ENCODE results near the gene TUT4.

DNA sequence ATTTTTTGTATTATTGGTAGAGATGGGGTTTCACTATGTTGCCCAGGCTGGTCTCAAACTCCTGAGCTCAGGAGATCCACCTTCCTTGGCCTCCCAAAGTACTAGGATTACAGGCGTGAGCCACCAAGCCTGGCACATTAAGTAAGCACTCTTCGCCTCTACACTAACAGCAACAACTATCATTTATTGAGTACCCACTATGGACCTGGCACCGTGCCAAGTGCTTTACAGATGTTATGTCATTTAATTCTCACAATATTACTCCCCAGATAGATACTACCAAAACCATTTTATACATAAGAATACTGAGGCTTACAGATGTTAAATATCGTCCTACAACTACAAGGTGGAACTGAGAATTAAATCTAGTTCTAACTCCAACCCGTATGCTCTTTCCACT is 50.1 kb downstream of the TUT4 start:
- TF ChIP-seq CTCF (conservative IDR thresholded peaks at IDR 0.05 in 1 of 2, IDR thresholded peaks at IDR 0.05 in 1 of 2; ENCODE audit: low read depth in 1 of 2, low read length in 2 of 2), result no peak
- TF ChIP-seq EZH2 (IDR thresholded peaks at IDR 0.05; ENCODE audit: low read length, missing control alignments), result no peak
